HFFc6 (cell line): ENCODE results near the gene FSD2. TPM values are rescaled to one million over a fixed set of nuclear protein-coding genes. Genes with fewer than 3 reads are reported as not detected.
"Not testable (repeated sequence)": the region's sequence is repeated elsewhere in the genome, so short reads cannot be mapped to it uniquely, and the experiment has no call there.

Experiments used
- DNase-seq: peaks from one replicate; pipeline ENCODE4 v3.0.0-alpha.2; 2018
- H3K27ac Mint-ChIP-seq: 2 replicates; pipeline ENCODE4 v1.8.0; 2020; ENCODE audit warnings: mild to moderate bottlenecking, mixed read lengths
- H3K27me3 Mint-ChIP-seq: 2 replicates; pipeline ENCODE4 v1.8.0; 2021; ENCODE audit warnings: mild to moderate bottlenecking, moderate library complexity, mixed read lengths; ENCODE audit not compliant: insufficient read depth
- H3K36me3 Mint-ChIP-seq: 2 replicates; pipeline ENCODE4 v1.8.0; 2021; ENCODE audit warnings: low read depth, mixed read lengths
- H3K4me1 Mint-ChIP-seq: 2 replicates; pipeline ENCODE4 v1.8.0; 2020; ENCODE audit warnings: low read depth, mixed read lengths
- H3K4me3 Mint-ChIP-seq: 2 replicates; pipeline ENCODE4 v1.8.0; 2020; ENCODE audit warnings: mild to moderate bottlenecking, moderate library complexity, mixed read lengths
- H3K9me3 Mint-ChIP-seq: 2 replicates; pipeline ENCODE4 v1.8.0; 2020; ENCODE audit warnings: mild to moderate bottlenecking, mixed read lengths
- total RNA-seq, 6 experiments: library from RNA; stranded (reverse); fragmentation: NEBNext Ultra II Directional; extraction: Animal tissue kit (Norgen Biotek cat#: 25700); gene quantifications; 2 replicates in 1 of 6; 3 replicates in 5 of 6; pipeline ENCODE4 v1.2.3, GENCODE V29; 2021
- TF ChIP-seq, protein P1 (sequence below): fragments of 200-600 bp; sonication (generic); IDR thresholded peaks from 2 replicates; pipeline ENCODE4 v1.5.0; 2021; ENCODE audit warnings: antibody characterized with exemption, mild to moderate bottlenecking

Gene FSD2
- total RNA-seq, 6 experiments from 2014 or later, result not detected

- H3K9me3 Mint-ChIP-seq, result no peaks in the 10 kb centered on the region
- DNase-seq, result no peak
- H3K4me3 Mint-ChIP-seq, result no peak overlapping the region
Observed at GRCh38 chr15:82710926-82711490, 94.9 kb downstream of the FSD2 start.

GRCh38 chr15:82710208-82710555 lies 95.7 kb downstream of the FSD2 start:
- Mint-ChIP-seq H3K27ac (no peak overlapping the region), H3K4me3 (peak overlapping the region; percentile 66; the same call in 1 of the 2 replicates)

More at GRCh38 chr15:82710926-82711490, 94.9 kb downstream of the FSD2 start:
- Mint-ChIP-seq H3K4me1 (no peaks in the 10 kb centered on the region), H3K27ac (no peak overlapping the region), H3K27me3 (peaks cover 14% of the 10 kb centered on the region), H3K36me3 (no peaks in the 10 kb centered on the region)
- TF ChIP-seq, protein P1, sequence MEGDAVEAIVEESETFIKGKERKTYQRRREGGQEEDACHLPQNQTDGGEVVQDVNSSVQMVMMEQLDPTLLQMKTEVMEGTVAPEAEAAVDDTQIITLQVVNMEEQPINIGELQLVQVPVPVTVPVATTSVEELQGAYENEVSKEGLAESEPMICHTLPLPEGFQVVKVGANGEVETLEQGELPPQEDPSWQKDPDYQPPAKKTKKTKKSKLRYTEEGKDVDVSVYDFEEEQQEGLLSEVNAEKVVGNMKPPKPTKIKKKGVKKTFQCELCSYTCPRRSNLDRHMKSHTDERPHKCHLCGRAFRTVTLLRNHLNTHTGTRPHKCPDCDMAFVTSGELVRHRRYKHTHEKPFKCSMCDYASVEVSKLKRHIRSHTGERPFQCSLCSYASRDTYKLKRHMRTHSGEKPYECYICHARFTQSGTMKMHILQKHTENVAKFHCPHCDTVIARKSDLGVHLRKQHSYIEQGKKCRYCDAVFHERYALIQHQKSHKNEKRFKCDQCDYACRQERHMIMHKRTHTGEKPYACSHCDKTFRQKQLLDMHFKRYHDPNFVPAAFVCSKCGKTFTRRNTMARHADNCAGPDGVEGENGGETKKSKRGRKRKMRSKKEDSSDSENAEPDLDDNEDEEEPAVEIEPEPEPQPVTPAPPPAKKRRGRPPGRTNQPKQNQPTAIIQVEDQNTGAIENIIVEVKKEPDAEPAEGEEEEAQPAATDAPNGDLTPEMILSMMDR, result no peak

DNA sequence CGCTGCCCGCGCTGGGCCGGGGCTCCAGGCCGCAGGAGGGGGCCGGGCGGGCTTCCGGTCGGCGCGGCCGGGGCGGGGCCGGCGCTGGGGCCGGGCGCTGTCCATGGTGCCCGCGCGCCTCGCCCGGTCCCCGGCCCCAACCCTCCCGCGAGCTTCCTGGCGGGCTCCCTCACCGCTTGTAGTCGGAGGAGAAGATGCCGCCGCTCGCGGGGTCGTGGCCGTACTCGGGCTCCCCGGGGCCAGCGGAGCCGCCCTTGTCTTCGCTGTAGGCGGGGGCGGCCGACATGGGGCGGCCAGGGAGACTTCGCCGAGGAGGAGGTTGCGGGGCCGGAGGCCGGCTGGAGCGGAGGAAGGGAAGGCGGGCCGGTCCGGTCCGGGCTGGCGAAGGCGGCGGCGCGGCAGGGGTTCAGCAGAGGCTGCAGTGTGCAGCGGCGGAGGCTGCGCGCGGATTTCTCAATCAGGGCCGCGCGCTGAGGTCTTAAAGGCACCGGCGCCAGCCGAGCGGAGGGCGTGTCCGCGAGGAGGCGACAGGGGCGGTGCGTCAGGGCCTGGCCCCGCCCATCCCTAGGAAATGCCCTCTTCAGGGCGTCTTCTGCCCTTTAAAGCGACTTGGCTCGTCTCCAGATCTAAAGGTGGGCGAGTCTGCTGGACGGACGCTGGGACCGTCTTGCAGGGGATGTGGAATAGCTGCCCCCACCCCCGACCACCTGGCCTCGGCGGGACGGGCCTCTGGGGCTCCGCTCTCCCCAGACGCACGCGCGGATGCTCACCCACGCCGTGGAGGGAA lies 96.3 kb downstream of the FSD2 start, which contains the start of gene AP3B2:
TSS of gene AP3B2 (minus strand) at position 455 of the 787 bp plus-strand sequence. CDS start at position 286, 169 bp downstream.
- Mint-ChIP-seq H3K4me1 (no peaks in the 10 kb centered on the region), H3K9me3 (no peaks in the 10 kb centered on the region), H3K36me3 (no peaks in the 10 kb centered on the region), H3K27ac (no peak within 1 kb of the TSS), H3K27me3 (peaks cover 11% of the 10 kb centered on the region), H3K4me3 (peak within 1 kb of the TSS; percentile 66)
- TF ChIP-seq, protein P1, result no peak
- no peak for DNase-seq

More at GRCh38 chr15:82710208-82710555, 95.7 kb downstream of the FSD2 start:
- H3K4me1 Mint-ChIP-seq, result no peaks in the 10 kb centered on the region
- DNase-seq, result no peak
- H3K36me3 Mint-ChIP-seq, result no peaks in the 10 kb centered on the region
- H3K9me3 Mint-ChIP-seq, result no peaks in the 10 kb centered on the region
- peaks cover 11% of the 10 kb centered on the region for H3K27me3 Mint-ChIP-seq
- TF ChIP-seq, protein P1, result no peak

GRCh38 chr15:82709081-82709420 lies 96.8 kb downstream of the FSD2 start:
- H3K36me3 Mint-ChIP-seq, result no peaks in the 10 kb centered on the region
- H3K9me3 Mint-ChIP-seq, result no peaks in the 10 kb centered on the region
- peaks cover 11% of the 10 kb centered on the region for H3K27me3 Mint-ChIP-seq
- no peak overlapping the region for H3K27ac Mint-ChIP-seq
- TF ChIP-seq, protein P1, result no peak
- H3K4me1 Mint-ChIP-seq, result no peaks in the 10 kb centered on the region
- no peak for DNase-seq
- H3K4me3 Mint-ChIP-seq, result no peak overlapping the region

GRCh38 chr15:82705856-82706255 lies 100.0 kb downstream of the FSD2 start:
- not testable (repeated sequence) for H3K9me3 Mint-ChIP-seq, H3K27me3 Mint-ChIP-seq, DNase-seq, H3K4me1 Mint-ChIP-seq, H3K4me3 Mint-ChIP-seq, H3K36me3 Mint-ChIP-seq, H3K27ac Mint-ChIP-seq

Other genes starting within 250 kb of the FSD2 start
- 1 to 10 TPM; 4.3 to 6.8 (median 5.6) TPM for gene CPEB1, start 158.7 kb downstream of the FSD2 start, total RNA-seq
- not detected for gene AP3B2, start 96.2 kb downstream of the FSD2 start, total RNA-seq
- 1 to 10 TPM; 5.8 to 7.4 (median 6.3) TPM for gene WHAMM, start 3.6 kb upstream of the FSD2 start, total RNA-seq
- 1 to 10 TPM in 2 of 6 experiments, under 1 TPM in 4; 0.19 to 1.4 (median 0.86) TPM for gene HOMER2, start 146.7 kb upstream of the FSD2 start, total RNA-seq
- 10 to 100 TPM; 18.6 to 22.0 (median 20.3) TPM for gene RAMAC, start 180.1 kb upstream of the FSD2 start, total RNA-seq
- 10 to 100 TPM; 21.1 to 31.5 (median 26.3) TPM for gene C15orf40, start 205.6 kb upstream of the FSD2 start, total RNA-seq